AML-193 (cell line): ENCODE data around the gene ERCC8.

Experiments used
- DNase-seq, 2 experiments: peaks; one replicate each; lab custom pipeline; 2025; lab: John Stamatoyannopoulos, UW

Gene ERCC8

DNA sequence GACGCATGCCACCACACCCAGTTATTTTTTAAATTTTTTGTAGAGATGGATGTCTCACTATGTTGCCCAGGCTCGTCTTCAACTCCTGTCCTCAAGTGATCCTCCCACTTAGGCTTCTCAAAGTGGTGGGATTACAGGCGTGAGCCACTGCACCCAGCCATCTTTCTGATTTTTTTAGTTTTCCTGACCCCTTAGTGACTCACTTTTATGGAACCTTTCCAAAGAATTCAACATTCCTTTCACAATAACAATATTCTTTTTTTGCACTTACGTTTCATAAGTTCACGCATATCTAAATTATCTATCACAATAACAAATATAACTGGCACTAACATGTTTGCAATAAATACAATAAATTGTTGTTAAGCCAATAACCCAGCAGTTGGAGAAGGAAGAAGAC is 109.3 kb downstream of the ERCC8 start:
- DNase-seq = no peak

DNA sequence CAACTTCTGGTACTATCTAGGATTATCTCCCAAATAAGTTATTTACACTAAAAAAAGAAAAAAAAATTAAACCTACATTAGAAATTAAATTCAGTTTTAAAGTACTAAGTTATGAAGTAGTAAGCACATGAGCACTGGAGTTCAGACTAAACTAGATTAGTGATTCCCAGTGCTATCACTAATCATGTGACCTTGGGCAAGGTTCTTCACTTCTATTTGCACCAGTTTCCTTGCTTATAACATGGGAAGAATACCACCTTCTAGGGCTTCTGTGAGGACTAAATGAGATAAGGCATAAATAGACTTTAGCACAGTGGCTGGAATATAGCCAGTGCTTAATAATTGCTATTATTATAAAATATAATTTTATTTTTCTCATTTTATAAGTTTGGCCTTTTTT is 111.3 kb downstream of the ERCC8 start:
- no peak for DNase-seq

DNA sequence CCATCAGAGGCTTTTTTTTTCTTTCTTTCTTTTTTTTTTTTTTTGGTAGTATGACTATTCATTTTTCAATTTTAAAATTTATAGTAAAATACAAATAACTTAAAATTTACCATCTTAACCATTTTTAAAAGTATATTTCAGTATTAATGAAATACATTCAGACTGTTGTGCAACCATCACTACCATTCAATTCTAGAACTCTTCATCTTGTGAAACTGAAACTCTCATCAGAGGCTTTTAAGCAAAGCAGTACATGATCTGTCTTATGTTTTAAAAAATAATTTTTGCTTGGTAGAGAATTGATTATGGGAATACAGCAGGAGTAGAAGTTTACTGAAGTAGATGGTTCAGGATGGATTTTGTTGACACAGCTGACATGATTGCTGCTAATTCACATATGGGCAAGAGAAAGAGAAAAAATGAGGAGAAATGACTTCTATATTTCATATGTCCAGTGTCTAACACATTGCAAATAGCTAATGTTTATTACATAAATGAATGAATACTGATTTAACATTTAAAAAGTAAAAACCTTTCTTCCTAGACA is 114.2 kb downstream of the ERCC8 start:
- no peak for DNase-seq

DNA sequence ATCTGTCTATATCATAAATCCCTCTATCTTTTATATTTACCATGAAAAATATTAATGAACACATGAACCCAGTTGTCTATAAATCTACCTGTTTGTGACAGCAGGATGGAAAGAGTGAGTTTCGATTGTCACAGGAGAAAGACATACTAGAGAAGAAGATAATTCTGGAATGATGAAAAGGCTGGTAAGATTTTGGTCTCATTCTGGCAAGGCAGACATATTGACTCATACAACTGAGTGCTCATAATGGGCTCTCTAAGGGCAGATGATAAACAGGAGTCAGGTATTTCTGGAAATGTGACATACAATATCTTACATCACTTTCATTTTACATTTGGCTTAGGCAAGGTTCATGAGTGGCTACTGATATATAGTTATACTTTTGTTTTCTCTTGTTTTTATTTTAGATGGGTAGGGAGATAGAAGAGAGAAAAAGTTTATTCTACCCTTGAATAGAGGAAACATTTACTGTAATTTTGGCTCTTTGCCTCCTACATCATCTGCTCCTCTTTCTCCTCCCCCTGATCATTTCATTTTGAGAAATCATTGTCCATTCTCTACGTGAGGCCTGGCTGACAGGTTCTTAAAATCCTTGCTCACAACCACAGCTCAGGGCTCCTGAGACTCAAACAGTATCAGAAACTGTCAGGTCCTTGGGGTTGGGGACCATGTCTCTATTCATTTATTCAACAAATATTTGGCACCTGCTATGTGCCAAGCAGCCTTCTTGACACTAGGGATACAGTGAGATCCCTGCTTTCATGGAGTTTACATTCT is 115.2 kb downstream of the ERCC8 start:
- no peak for DNase-seq

DNA sequence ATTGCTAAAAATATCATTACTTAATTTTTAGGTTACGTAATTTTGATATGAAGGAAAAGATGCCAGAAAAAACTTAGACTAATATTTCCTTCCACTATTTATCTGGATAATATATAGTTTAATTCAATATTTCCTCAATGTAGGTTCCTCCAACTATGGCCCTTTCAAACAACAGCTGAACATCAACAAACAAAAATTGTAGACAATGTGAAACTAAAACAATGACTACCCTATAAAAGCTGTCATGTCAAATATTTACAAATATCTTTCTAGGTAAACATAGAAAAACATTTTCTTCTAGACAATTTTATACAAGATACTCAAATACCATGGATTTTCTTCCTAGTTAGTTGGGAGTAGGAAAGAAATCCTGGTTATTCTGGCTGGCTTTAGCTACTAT is 117.7 kb downstream of the ERCC8 start:
- DNase-seq = no peak

DNA sequence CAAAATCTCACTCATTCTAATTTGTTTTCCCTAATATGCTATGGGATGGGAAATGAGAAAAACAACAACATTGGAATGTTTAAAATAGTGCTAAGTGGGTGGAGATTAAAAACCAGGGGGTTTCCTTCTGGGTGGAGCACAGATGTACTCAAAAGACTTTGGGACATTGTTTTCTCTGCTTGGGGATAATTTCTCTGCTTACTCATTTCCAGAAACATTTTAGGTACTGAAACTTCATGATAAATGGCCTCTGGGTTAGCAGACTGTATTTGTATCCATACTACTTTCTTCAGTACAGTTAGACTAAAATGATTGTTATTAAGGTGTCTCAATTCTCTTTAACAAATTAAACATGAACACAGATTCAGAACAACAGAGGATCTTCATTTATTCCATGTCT is 118.2 kb downstream of the ERCC8 start:
- no peak for DNase-seq
